Bronchial epithelial cell (primary cell): ENCODE data around the gene PRR5L. TPM values are rescaled to one million over a fixed set of nuclear protein-coding genes. Genes with fewer than 3 reads are reported as not detected.

Experiments
- DNase-seq: peaks from one replicate; pipeline ENCODE4 v3.0.0-alpha.2; 2010; ENCODE audit warnings: low read depth
- FAIRE-seq: peaks from 2 replicates; lab custom pipeline; 2011; peaks lifted over from hg19 to GRCh38; lab: Jason Lieb, UNC
- H3K27me3 ChIP-seq: 2 replicates; pipeline ENCODE4 v1.5.1; 2011; ENCODE audit warnings: low read length; ENCODE audit not compliant: control insufficient read depth, insufficient read depth
- H3K36me3 ChIP-seq: 2 replicates; pipeline ENCODE4 v1.5.1; 2011; ENCODE audit warnings: low read length; ENCODE audit not compliant: control insufficient read depth, insufficient read depth
- H3K4me3 ChIP-seq: 2 replicates; pipeline ENCODE4 v1.5.1; 2011; ENCODE audit warnings: mild to moderate bottlenecking, low read depth, low read length, control low read depth
- total RNA-seq: library from RNA; depleted of rRNA; stranded (reverse); fragments of >200 nt; gene quantifications from 2 replicates; pipeline ENCODE4 v1.2.1, GENCODE V29; 2014
- TF ChIP-seq, protein P1 (sequence below): IDR thresholded peaks from 2 replicates; pipeline ENCODE4 v1.5.1; 2011; ENCODE audit warnings: mild to moderate bottlenecking, moderate library complexity, low read length, control low read depth, inconsistent platforms; ENCODE audit not compliant: insufficient read depth, severe bottlenecking

The PRR5L gene
- total RNA-seq, 1 donor from 2014 or later = 10.0 TPM

DNA sequence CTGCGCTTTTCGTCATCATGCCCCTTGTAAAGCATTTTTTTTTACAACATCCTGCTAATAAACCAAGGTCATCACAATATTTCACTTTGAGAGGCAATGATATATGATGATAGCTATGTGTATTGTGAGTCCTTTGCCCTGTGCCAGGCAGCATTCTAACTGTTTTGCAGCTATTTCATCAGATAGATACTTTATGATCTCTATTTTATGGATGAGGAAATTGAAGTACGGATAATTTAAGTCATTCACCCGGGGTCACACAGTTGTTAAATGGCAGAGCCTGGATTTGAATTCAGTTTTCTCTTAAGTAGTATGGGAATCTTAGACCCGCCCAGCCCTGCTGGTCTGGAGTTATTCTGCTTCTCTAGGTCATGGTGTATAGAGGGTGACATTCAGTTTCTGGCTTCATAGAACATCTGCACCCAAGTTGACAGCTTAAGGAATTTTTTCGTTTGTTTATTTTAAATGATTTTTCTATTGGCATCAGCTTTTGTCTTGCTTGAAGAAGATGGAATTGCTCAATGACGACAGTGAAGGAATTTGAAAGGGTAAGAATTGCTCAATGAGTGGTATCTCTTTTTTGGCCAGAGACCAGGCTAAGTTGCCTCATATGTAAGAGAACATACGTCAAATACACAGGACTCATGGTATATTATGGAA, 926 bp downstream of the PRR5L start:
- H3K36me3 ChIP-seq = no peaks in the 10 kb centered on the region
- H3K27me3 ChIP-seq = no peaks in the 10 kb centered on the region
- peak; percentile 42 for DNase-seq
- H3K4me3 ChIP-seq = no peak overlapping the region
- no peak for FAIRE-seq
- TF ChIP-seq, protein P1, sequence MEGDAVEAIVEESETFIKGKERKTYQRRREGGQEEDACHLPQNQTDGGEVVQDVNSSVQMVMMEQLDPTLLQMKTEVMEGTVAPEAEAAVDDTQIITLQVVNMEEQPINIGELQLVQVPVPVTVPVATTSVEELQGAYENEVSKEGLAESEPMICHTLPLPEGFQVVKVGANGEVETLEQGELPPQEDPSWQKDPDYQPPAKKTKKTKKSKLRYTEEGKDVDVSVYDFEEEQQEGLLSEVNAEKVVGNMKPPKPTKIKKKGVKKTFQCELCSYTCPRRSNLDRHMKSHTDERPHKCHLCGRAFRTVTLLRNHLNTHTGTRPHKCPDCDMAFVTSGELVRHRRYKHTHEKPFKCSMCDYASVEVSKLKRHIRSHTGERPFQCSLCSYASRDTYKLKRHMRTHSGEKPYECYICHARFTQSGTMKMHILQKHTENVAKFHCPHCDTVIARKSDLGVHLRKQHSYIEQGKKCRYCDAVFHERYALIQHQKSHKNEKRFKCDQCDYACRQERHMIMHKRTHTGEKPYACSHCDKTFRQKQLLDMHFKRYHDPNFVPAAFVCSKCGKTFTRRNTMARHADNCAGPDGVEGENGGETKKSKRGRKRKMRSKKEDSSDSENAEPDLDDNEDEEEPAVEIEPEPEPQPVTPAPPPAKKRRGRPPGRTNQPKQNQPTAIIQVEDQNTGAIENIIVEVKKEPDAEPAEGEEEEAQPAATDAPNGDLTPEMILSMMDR = no peak

DNA sequence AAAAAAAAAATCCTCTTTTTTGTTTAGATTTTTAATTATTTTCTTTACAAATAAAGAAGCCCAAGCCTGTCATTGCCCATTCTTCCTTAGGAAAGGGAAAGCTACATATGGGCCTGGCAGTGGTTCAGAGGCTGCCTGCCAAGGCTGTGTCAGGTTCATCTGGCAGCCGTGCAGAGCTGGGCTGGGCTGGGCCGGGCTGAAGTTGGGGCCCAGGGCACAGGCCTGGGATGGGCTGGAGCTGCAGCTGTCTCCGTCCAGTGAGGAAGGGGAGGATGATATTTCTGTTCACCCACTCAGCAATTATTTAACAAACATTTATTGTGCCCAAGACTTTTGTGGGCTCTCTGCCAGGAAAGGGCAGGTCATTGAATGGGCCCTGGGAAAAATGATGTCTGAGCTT, 4.6 kb downstream of the PRR5L start:
- FAIRE-seq (no peak), DNase-seq (no peak)
- TF ChIP-seq, protein P1 = no peak

DNA sequence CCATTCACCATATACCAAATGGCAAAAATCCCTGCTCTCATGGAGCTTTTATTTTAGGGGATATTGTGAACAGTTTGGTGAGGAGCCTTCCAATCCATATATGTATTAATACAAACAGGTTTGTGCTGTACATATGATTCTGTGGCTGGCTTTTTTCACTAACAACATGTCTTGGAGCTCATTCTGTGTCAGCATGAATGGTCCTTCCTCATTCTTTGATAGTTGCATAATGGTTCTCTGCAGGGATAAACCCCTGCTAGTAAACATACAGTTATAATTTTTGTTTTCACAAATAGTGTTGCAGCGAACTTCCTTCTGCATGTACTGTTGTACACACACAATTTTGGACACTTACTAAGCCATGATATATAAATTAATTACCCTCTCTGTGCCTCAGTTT, 8.3 kb downstream of the PRR5L start:
- no peak overlapping the region for H3K4me3 ChIP-seq
- TF ChIP-seq, protein P1 = no peak
- no peaks in the 10 kb centered on the region for H3K27me3 ChIP-seq
- DNase-seq = peak; percentile 65
- FAIRE-seq = no peak
- no peaks in the 10 kb centered on the region for H3K36me3 ChIP-seq

More for the DNA sequence above, 4.6 kb downstream of the PRR5L start:
- H3K27me3 ChIP-seq = no peaks in the 10 kb centered on the region
- no peaks in the 10 kb centered on the region for H3K36me3 ChIP-seq
- no peak overlapping the region for H3K4me3 ChIP-seq

DNA sequence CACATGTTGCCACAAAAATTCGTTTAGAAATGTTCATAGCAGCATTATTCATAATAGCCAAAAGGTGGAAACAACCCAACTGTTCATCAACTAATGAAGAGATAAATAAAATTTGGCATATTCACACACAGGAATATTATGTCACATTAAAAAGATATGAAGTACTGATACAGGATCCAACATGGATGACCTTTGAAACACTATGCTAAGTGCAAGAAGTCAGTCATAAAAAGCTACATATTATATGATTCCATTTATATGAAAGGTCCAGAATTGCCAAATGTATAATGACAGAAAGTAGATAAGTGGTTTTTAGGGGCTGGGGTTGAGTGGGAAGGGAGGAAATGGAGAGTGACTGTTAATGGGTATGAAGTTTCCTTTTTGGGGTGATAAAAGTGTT, 9.0 kb downstream of the PRR5L start:
- DNase-seq = no peak
- Histone ChIP-seq H3K27me3 (no peaks in the 10 kb centered on the region), H3K36me3 (no peaks in the 10 kb centered on the region), H3K4me3 (no peak overlapping the region)
- no peak for FAIRE-seq
- TF ChIP-seq, protein P1 = no peak

DNA sequence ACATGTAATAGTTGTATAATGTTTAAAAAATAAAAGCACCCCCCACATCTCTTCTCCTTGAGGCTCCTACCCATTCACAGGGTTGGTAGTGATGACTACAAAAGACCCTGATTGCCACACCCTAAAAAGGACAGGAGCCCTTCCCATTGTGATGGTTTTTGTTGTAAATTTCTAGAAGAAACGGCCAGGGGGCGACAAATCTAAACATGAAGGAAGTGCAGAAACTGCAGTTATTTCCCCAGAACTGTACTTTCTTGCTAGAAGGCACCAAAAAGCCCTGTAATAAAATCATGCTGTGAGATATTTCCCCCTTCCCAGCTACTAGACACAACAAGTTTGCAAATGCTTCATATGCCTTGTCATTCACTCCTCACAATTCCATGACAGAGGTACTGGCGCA, 10.8 kb downstream of the PRR5L start:
- H3K4me3 ChIP-seq = no peak overlapping the region
- DNase-seq = peak; percentile 46
- TF ChIP-seq, protein P1 = peak; percentile 23
- H3K36me3 ChIP-seq = no peaks in the 10 kb centered on the region
- no peak for FAIRE-seq
- H3K27me3 ChIP-seq = no peaks in the 10 kb centered on the region

DNA sequence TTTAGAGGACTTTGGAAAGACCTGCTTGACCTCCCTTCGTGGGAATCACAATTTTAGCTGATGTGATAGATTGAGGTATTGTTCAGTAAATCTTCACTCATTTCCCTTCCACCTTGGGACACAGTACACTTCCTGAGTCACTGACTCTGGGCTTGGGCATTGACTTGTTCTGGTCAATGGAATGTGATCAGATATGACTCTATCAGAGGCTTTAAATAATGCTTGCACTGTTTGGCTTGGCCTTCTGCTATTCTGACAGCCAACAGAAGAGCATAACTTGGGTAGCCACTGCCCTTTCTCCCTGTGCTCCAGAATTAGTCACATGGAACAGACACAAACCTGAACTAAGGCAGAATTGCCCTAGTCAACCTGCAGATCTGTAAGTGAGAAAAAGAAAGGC, 12.5 kb downstream of the PRR5L start:
- H3K36me3 ChIP-seq = no peaks in the 10 kb centered on the region
- DNase-seq (peak; percentile 28), FAIRE-seq (no peak)
- TF ChIP-seq, protein P1 = no peak
- no peaks in the 10 kb centered on the region for H3K27me3 ChIP-seq
- no peak overlapping the region for H3K4me3 ChIP-seq
